Ovary (tissue), 3 donors: ENCODE measurements around the gene HSD17B3.

Source experiments
- POLR2A ChIP-seq: fragments of 450-650 bp; IDR thresholded peaks from one replicate; pipeline ENCODE4 v1.6.1; 2017; ENCODE audit warnings: antibody characterized with exemption, mild to moderate bottlenecking, moderate library complexity
- TF ChIP-seq, protein P1 (sequence below), 3 donors: fragments of 450-650 bp in 2 of 3; fragments of 200-600 bp in 1 of 3; IDR thresholded peaks; one replicate each; pipeline versions ENCODE4 v1.5.1 to v1.8.0; 2016 to 2022; ENCODE audit warnings: antibody characterized with exemption in 3 of 3, mild to moderate bottlenecking in 1 of 3
- donor health status: DM: no; HTN: no; CAD: no.

DNA sequence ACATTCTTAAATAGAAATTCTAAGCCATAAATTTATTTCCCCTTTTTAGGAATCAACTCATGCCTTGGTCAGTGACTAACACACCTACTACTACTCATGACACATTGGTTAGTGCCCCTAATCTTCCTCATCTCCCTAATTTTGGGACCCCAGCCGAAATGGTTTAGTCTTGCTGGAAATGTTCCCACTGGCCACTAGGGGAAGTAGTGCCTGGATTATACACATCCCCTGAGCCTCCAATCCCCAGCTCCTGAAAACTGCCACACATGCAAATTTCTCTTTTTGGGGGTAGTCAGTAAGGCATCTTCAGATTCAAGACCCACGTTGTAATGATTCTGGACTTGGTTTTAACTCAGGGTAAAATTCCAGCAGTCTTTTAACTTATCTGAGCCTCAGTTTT lies 79.8 kb downstream of the HSD17B3 start:
- TF ChIP-seq, protein P1, sequence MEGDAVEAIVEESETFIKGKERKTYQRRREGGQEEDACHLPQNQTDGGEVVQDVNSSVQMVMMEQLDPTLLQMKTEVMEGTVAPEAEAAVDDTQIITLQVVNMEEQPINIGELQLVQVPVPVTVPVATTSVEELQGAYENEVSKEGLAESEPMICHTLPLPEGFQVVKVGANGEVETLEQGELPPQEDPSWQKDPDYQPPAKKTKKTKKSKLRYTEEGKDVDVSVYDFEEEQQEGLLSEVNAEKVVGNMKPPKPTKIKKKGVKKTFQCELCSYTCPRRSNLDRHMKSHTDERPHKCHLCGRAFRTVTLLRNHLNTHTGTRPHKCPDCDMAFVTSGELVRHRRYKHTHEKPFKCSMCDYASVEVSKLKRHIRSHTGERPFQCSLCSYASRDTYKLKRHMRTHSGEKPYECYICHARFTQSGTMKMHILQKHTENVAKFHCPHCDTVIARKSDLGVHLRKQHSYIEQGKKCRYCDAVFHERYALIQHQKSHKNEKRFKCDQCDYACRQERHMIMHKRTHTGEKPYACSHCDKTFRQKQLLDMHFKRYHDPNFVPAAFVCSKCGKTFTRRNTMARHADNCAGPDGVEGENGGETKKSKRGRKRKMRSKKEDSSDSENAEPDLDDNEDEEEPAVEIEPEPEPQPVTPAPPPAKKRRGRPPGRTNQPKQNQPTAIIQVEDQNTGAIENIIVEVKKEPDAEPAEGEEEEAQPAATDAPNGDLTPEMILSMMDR (IDR thresholded peaks at IDR 0.05), result no peak
- TF ChIP-seq POLR2A, result no peak
